Fibroblast of skin of left quadriceps (primary cell): ENCODE data around the gene CIITA.

Experiments used
- DNase-seq, 2 experiments: peaks; one replicate each; pipeline ENCODE4 v3.0.0-alpha.2; 2013; ENCODE audit warnings: low read depth in 2 of 2

Gene CIITA

GRCh38 chr16:10880594-10881452 lies 3.8 kb downstream of the CIITA start:
- no peak for DNase-seq

DNA sequence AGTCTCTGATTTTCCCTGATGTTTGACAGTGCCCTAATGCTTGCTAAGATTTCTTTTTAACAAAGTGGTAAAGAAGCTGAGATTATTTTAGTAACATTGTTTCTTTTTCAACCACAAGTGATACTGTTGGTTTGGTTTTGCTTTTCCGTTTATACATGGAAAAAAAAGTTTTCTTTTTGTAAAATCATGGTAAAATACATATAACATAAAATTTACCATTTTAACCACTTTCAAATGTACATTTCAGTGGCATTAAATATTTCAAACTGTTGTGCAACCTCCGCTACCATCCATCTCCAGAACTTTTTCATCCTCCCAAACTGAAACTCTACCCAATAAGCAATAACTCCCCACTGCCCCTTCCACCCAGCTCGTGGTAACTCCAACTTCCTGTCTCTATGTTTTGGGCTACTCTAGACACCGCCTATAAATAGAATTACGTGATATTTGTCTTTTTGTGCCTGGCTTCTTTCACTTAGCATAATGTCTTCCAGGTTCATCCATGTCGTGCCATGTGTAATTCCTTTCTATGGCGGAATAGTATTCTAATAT lies 4.6 kb downstream of the CIITA start:
- DNase-seq: no peak

- no peak for DNase-seq
Observed at GRCh38 chr16:10883004-10883403, 6.0 kb downstream of the CIITA start.

- no peak for DNase-seq
Observed at GRCh38 chr16:10885246-10885645, 8.2 kb downstream of the CIITA start.

DNA sequence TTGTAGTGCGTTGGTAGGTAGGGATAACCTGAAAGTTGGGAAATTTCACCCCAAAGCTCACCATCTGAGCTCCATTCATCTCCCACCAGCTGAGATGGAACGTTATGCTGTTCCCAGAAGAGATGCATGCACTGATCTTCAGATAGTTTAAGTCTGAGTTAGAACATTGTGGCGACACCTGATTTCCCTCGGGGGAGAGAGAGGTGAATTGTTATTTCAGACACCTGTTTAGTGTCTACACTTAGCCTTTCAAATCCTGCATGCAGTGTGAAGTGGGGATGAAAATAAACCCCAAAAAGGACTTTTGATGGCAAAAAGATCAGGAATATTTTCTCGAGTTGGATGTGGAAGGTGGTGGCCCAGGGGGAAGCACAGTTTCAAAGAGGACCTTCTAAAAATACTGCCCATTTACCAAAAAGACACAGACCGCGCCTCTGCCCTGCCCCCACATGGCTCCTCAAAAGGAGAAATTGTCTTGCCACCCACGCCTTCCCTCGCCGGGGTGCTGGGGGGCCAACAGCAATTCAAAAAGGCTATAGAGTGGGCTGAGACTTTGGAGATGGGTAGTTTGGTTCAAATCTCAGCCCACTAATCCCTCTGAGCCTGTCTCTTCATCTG lies 11.4 kb downstream of the CIITA start:
- DNase-seq: no peak

GRCh38 chr16:10889855-10890254 lies 12.9 kb downstream of the CIITA start:
- DNase-seq: no peak

DNA sequence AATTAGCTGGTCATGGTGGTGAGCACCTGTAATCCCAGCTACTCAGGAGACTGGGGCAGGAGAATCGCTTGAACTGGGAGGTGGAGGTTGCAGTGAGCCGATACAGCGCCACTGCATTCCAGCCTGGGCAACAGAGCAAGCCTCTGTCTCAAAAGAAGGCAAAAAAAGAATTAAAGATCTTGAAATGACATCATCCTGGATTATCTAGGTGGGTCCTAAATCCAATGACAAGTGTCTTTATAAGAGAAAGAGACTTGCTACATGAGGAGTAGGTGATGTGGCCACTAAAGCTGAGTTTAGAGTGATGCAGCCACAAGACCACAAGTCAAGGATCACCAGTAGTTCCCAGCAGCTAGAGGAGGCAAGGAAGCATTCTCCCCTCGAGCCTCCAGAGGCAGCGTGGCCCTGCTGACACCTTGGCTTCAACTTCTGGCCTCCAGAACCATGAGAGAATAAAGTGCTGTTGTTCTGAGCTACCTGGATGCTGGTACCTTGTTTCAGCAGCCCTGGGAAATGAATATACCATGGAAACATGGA lies 15.8 kb downstream of the CIITA start:
- DNase-seq: no peak

- DNase-seq: peak; percentile 9 to 12
Observed at GRCh38 chr16:10895053-10895946, 18.3 kb downstream of the CIITA start.

DNA sequence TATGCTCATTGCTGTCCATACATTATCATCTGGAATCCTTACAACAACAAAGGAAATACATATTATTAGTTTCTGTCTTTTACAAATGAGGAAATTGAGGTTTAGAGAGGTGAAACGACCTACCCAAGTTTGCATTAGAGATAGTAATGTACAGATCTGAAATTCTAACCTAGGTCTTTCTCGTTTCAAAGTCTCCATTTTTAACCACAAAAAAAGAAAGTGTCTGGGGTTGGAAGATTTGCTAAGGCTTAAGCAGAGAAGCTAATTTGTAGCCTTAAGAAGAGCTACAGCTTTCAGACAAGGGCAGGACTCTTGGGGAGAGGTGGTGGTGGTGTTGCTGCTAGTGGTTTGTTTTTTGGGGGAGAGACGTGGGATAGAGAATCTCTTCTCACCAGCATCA lies 19.2 kb downstream of the CIITA start:
- no peak for DNase-seq

GRCh38 chr16:10896723-10897122 lies 19.7 kb downstream of the CIITA start:
- no peak for DNase-seq

DNA sequence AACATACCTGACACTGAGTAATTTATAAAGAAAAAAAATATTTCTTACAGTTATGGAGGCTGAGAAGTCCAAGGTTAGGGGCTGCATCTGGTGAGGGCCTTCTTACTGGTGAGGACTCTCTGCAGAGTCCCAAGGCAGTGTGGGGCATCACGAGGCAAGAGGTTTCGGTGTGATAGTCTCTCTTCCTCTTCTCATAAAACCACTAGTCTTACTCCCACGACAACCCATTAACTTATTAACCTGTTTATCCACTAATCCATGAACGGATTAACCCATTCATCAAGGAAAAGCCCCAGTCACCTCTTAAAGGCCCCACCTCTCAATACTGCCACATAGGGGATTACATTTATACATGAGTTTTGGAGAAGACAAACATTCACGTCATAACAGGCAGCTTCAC lies 20.1 kb downstream of the CIITA start:
- no peak for DNase-seq

- DNase-seq: no peak
Observed at GRCh38 chr16:10902999-10903398, 26.0 kb downstream of the CIITA start.

- no peak for DNase-seq
Observed at GRCh38 chr16:10906482-10906881, 29.5 kb downstream of the CIITA start.

DNA sequence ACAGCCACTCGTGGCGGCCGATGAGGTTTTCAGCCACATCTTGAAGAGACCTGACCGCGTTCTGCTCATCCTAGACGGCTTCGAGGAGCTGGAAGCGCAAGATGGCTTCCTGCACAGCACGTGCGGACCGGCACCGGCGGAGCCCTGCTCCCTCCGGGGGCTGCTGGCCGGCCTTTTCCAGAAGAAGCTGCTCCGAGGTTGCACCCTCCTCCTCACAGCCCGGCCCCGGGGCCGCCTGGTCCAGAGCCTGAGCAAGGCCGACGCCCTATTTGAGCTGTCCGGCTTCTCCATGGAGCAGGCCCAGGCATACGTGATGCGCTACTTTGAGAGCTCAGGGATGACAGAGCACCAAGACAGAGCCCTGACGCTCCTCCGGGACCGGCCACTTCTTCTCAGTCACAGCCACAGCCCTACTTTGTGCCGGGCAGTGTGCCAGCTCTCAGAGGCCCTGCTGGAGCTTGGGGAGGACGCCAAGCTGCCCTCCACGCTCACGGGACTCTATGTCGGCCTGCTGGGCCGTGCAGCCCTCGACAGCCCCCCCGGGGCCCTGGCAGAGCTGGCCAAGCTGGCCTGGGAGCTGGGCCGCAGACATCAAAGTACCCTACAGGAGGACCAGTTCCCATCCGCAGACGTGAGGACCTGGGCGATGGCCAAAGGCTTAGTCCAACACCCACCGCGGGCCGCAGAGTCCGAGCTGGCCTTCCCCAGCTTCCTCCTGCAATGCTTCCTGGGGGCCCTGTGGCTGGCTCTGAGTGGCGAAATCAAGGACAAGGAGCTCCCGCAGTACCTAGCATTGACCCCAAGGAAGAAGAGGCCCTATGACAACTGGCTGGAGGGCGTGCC lies 30.1 kb downstream of the CIITA start:
- DNase-seq: no peak

DNA sequence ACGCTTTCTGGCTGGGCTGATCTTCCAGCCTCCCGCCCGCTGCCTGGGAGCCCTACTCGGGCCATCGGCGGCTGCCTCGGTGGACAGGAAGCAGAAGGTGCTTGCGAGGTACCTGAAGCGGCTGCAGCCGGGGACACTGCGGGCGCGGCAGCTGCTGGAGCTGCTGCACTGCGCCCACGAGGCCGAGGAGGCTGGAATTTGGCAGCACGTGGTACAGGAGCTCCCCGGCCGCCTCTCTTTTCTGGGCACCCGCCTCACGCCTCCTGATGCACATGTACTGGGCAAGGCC lies 30.7 kb downstream of the CIITA start:
- no peak for DNase-seq

DNA sequence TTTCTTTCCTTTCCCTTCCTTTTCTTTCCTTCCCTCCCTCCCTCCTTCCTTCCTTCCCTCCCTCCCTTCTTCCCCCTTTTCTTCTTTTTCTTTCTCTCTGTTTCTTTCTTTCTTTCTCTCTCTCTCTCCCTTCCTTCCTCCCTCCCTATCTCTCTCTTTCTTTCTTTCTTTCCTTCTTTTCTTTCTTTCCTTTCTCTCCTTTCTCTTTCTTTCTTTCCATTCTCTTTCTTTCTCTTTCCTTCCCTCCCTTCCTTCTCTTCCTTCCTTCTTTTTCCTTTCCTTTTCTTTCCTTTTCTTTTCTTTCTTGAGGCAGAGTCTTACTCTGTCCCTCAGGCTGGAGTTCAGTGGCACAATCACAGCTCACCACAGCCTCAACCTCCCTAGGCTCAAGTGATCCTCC lies 34.3 kb downstream of the CIITA start:
- no peak for DNase-seq

GRCh38 chr16:10916534-10916933 lies 39.5 kb downstream of the CIITA start:
- no peak for DNase-seq

DNA sequence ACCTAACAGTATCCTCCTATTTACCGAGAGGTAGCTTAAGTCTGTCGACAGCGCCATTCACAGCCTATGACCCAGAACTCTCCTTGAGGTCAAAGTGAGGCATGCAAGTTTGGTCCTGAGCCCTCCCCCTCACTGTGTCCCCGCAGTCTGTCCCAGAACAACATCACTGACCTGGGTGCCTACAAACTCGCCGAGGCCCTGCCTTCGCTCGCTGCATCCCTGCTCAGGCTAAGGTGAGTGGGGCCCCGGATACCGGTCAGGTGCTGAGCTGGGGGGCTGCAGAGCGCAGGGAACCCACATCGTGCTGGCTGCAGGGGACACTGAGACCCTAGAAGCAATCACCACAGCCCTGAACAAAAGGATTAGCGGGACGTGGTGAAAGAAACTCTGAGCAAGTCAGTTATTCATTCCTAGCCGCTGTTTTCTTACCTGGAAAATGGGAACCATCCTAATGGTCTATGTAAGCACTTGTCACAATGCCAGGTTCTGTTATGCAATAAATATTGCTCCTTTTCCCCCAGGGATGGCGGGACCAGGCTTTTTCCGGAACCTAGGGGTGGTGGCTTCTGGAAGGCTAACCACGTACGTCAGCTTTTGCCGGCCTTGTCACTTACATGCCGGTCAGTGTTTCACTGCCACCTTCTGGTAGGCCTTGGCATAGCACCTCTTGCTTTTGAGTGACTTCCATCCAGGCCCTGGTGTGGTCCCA lies 41.4 kb downstream of the CIITA start:
- DNase-seq: peak; percentile 71 to 77

DNA sequence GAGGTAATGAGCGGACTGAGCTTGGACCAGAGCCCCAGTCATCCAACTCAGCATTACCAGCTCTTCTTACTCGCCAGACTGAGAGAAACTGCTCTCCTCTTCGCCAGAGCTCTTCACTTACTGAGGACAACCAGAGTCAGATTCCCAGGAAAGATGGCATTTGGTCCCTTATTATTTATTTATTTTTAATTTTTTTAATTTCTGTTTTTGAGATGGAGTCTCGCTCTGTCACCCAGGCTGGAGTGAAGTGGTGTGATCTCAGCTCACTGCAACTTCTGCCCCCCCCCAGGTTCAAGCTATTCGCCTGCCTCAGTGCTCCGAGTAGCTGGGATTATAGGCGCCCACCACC lies 42.0 kb downstream of the CIITA start:
- DNase-seq: no peak

DNA sequence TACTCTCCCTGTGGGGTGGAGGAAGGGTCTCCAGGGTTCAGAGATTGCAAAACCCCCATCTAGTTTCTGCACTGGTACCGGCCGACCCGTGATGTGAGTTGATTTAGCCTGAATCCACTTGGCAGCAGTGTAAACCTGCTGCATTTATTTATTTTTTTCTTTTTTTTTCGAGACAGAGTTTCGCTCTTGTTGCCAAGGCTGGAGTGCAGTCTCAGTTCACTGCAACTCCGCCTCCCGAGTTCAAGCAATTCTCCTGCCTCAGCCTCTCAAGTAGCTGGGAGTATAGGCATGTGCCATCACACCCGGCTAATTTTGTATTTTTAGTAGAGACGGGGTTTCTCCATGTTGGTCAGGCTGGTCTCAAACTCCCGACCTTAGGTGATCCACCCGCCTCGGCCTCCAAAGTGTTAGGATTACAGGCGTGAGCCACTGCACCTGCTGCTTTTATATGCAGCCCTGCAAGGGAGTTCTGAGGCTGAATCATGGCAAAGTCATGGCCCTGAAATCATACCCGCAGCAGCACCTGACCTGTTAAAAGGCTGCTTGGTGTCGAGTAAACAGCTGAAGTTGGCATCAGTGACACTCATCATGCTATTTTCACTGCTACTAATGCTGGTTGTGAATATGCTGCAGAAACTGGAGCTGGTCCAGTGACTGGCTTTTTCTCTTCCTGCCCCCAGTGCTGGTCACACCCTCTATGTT lies 43.9 kb downstream of the CIITA start:
- DNase-seq: no peak
